ENCODE measurements around the gene PSMC3. TPM values are rescaled to one million over a fixed set of nuclear protein-coding genes. Genes with fewer than 3 reads are reported as not detected.

The PSMC3 gene
- total RNA-seq, 3 donors from 2014 or later (not counting 1 experiment from before 2014, with no cell fraction given), result 74.0 to 85.9 (median 77.7) TPM

GRCh38 chr11:47379317-47379716 is 46.9 kb downstream of the PSMC3 start:
- H3K4me1 Mint-ChIP-seq, result peaks cover 0 to 5% of the 10 kb centered on the region in 2 donors
- H3K36me3 ChIP-seq (ENCODE audit: control insufficient read depth, insufficient read depth, low read length), result no peaks in the 10 kb centered on the region
- no peak for TF ChIP-seq CTCF (IDR thresholded peaks at IDR 0.05)
- WGBS (ENCODE audit: insufficient coverage), result 89% methylated on average over 2 of the region's 2 CpGs
- peaks cover 31% of the 10 kb centered on the region for H3K4me1 ChIP-seq (ENCODE audit: control insufficient read depth, insufficient read depth, low read length)
- intact Hi-C loops (cut with micrococcal nuclease), result no loop called here
- no peak overlapping the region for H3K27ac Mint-ChIP-seq
- no peak overlapping the region for H3K4me3 ChIP-seq (ENCODE audit: low read length)
- H3K27ac ChIP-seq (ENCODE audit: low read length), result peak overlapping the region; percentile 69
- no peak overlapping the region for H3K4me3 Mint-ChIP-seq
- DNase-seq (no peak), ATAC-seq (no peak)
- H3K27me3 Mint-ChIP-seq (ENCODE audit: low read depth in 2 of 2), result no peaks in the 10 kb centered on the region
- H3K27me3 ChIP-seq (ENCODE audit: control insufficient read depth, insufficient read depth, low read length), result no peaks in the 10 kb centered on the region
- H3K9me3 Mint-ChIP-seq, result no peaks in the 10 kb centered on the region
- no peaks in the 10 kb centered on the region for H3K9me3 ChIP-seq (ENCODE audit: control insufficient read depth, insufficient read depth, low read length)
- H3K36me3 Mint-ChIP-seq, result no peaks in the 10 kb centered on the region

GRCh38 chr11:47378836-47379170 is 47.4 kb downstream of the PSMC3 start:
- no peak overlapping the region for H3K4me3 Mint-ChIP-seq
- DNase-seq (no peak), ATAC-seq (no peak)
- Histone ChIP-seq H3K4me3 (ENCODE audit: low read length) (no peak overlapping the region), H3K9me3 (ENCODE audit: control insufficient read depth, insufficient read depth, low read length) (no peaks in the 10 kb centered on the region), H3K27me3 (ENCODE audit: control insufficient read depth, insufficient read depth, low read length) (no peaks in the 10 kb centered on the region), H3K27ac (ENCODE audit: low read length) (peak overlapping the region; percentile 69), H3K36me3 (ENCODE audit: control insufficient read depth, insufficient read depth, low read length) (no peaks in the 10 kb centered on the region), H3K4me1 (ENCODE audit: control insufficient read depth, insufficient read depth, low read length) (peaks cover 36% of the 10 kb centered on the region)
- H3K36me3 Mint-ChIP-seq, result no peaks in the 10 kb centered on the region
- intact Hi-C loops (cut with micrococcal nuclease), result no loop called here
- peaks cover 3 to 5% of the 10 kb centered on the region in 2 donors for H3K4me1 Mint-ChIP-seq
- H3K27ac Mint-ChIP-seq, result peak overlapping the region in 1 of 2 donors; percentile 72
- no peaks in the 10 kb centered on the region for H3K27me3 Mint-ChIP-seq (ENCODE audit: low read depth in 2 of 2)
- no peak for TF ChIP-seq CTCF (IDR thresholded peaks at IDR 0.05)
- no peaks in the 10 kb centered on the region for H3K9me3 Mint-ChIP-seq

- H3K9me3 ChIP-seq (ENCODE audit: control insufficient read depth, insufficient read depth, low read length), result no peaks in the 10 kb centered on the region
- Mint-ChIP-seq H3K36me3 (no peaks in the 10 kb centered on the region), H3K9me3 (no peaks in the 10 kb centered on the region), H3K4me1 (peaks cover 5% of the 10 kb centered on the region in 2 donors), H3K27ac (peak within 1 kb of the TSS in 1 of 2 donors; percentile 72), H3K4me3 (no peak within 1 kb of the TSS), H3K27me3 (ENCODE audit: low read depth in 2 of 2) (no peaks in the 10 kb centered on the region)
- 38% methylated on average over 31 of the region's 31 CpGs for WGBS (ENCODE audit: insufficient coverage)
- TF ChIP-seq CTCF (IDR thresholded peaks at IDR 0.05), result no peak
- intact Hi-C loops (cut with micrococcal nuclease), result no loop called here
- no peaks in the 10 kb centered on the region for H3K36me3 ChIP-seq (ENCODE audit: control insufficient read depth, insufficient read depth, low read length)
- DNase-seq (peak in 1 of 2 donors; percentile 27), ATAC-seq (peak; percentile 57 to 80 (median 71))
- H3K27me3 ChIP-seq (ENCODE audit: control insufficient read depth, insufficient read depth, low read length), result no peaks in the 10 kb centered on the region
- peaks cover 39% of the 10 kb centered on the region for H3K4me1 ChIP-seq (ENCODE audit: control insufficient read depth, insufficient read depth, low read length)
- peak within 1 kb of the TSS; percentile 66 for H3K4me3 ChIP-seq (ENCODE audit: low read length)
- H3K27ac ChIP-seq (ENCODE audit: low read length), result peak within 1 kb of the TSS; percentile 69
These were observed 48.0 kb downstream of the PSMC3 start, which contains the start of gene SPI1 for GRCh38 chr11:47378010-47378835. SPI1 (minus strand) TSS chr11:47378547; CDS start chr11:47378353, 194 bp downstream.

All from natural killer cell (primary cell).